HS-27A (cell line): ENCODE measurements around the gene KRTAP19-8.

ENCODE experiments used
- DNase-seq: peaks from one replicate; pipeline ENCODE4 v3.0.0-alpha.2; 2012; ENCODE audit warnings: low read depth, missing footprints

KRTAP19-8 gene

DNA sequence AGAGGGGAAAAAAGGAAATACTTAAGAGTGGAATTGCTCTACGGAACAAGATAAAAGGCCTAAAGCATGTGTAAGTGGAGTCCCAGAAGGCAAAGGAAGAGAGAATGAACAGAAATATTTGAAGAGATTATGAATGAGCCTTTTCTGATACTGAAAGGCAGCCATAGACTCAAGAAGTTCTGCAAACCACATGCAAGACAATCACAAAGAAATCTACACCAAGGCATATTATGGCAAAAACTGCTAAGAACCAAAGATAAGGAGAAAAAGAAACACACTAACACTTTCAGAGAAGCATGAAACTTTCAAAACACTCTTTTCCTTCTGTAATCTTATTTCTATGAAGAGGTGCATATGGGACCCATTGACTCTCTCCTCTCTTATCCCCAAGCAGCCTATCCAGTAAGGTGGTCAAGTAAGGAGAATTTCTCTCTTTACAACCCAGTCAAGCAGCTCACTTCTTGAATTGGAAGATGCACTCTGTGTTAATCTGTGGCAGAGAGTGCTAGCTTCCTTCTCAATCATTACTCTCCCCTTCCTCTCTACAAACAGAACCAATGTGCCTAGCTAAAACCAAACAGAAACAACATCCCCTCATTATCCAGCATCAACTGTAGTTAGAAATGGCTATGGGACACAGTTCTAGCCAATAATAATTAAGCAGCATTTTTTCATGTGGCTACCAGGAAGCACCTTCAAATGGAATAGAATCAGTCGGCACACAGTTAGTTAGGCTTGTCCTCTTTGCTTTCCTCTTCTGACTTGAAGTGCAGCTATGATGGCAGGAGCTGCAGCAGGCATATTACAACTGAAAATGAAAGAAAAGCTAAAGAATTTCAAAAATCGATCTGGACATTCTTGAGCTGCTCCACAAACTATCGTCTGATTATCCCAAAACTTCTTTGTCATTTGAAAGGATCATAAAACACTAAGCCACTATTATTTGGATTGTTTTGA, 25.9 kb downstream of the KRTAP19-8 start:
- DNase-seq = no peak

- DNase-seq = no peak
Measured at GRCh38 chr21:31011412-31011811, 26.9 kb downstream of the KRTAP19-8 start.

DNA sequence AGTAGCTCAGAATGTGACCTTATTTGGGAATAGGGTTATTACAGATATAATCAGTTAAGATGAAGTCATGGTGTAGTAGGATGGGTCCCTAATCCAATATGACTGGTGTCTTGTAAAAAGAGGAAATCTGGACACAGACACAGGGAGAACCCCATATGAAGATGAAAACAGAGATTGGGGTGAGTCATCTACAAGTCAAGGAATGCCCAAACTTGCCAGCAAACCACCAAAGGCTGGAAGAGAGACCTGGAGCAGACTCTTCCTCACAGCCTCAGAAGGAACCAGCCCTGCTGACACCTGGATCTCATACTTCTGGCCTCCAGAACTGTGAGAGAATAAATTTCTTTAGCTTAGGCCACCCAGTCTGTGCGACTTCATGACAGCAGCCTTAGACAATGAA, 29.9 kb downstream of the KRTAP19-8 start:
- no peak for DNase-seq

DNA sequence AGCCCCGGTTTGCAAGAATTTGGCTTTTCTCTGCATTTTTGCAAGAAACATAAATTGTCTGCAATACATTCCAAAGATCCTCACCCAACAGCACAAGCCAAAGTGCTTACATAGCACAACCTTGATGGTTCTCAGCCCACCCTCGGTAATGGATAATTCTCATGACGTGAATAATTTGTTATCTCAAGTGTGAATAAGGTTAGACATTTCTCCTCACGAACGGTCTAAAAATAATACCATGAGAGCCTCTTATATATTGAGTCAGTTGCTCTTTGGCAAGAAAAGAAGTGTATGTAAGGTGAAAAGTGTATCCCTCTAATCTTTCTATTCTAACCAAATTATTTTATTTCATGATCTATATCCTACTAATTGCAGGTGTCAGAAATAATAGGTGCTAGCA, 33.3 kb downstream of the KRTAP19-8 start:
- DNase-seq = no peak

- DNase-seq = no peak
Measured at GRCh38 chr21:31003471-31003870, 34.8 kb downstream of the KRTAP19-8 start.

DNA sequence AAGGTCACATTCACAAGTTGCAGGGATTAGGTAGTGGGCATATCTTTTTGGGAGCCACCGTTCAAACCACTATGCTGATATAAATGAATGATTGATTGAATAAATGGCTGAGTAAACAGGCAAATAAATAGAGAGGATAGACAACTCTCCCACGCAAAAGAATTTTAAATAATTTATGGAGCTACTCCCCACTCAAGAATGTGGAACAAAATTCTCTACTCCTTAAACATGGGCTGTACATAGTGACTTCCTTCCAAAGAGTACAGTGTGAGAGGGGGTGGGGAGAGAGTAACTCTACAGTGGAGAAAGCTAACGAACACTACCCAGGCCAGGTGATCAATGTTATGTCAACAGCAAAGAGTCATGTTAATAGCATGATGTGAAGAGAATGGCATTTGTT, 40.7 kb downstream of the KRTAP19-8 start:
- no peak for DNase-seq

- DNase-seq = no peak
Measured at GRCh38 chr21:30996728-30997127, 41.5 kb downstream of the KRTAP19-8 start.

DNA sequence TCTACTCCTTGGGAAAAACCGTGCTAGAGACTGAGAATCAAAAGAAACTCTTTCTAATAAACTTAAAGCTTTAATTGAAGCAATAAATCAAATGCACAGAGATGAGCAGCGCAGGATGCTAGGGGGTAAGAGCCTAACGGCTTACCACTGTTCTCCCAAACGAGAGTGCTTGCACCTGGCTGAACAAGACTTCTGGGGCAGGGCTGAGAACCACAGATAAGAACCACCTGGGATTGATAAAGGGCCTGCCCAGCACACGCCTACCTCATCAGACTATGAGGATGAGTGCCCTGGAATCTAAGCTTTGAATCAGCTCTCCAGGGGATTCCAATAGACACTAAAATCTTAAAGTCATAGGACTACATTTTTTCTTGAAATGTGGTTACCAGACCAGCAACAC, 43.3 kb downstream of the KRTAP19-8 start:
- DNase-seq = no peak

GRCh38 chr21:30990514-30991262, 47.6 kb downstream of the KRTAP19-8 start:
- no peak for DNase-seq

- no peak for DNase-seq
Measured at GRCh38 chr21:30988706-30989105, 49.6 kb downstream of the KRTAP19-8 start.
